Stimulated activated CD4-positive, alpha-beta T cell treated with anti-CD3 and anti-CD28 coated beads, TNF-alpha, amount 100 ng/mL, for 24 hours (primary cell): ENCODE results near the gene PACRG.

Experiments
- DNase-seq, 3 experiments: peaks; one replicate each; pipeline ENCODE4 v3.0.0-alpha.2; 2020; ENCODE audit warnings: low read depth in 3 of 3

The PACRG gene

GRCh38 chr6:163008626-163009025 is 280.9 kb downstream of the PACRG start:
- DNase-seq = no peak

- DNase-seq = no peak
Observed at GRCh38 chr6:163010145-163010544, 282.4 kb downstream of the PACRG start.

DNA sequence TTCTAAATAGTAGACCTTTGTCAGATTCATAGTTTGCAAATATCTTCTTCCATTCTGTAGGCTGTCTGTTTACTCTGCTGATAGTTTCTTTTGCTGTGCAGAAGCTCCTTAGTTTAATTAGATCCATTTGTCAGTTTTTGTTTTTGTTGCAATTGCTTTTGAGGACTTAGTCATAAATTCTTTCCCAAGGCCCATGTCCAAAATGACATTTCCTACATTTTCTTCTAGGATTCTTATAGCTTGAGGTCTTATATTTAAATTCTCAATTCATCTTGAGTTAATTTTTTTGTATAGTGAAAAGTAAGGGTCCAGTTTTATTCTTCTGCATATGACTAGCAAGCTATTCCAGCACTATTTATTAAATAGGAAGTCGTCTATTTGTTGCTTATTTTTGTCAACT is 287.0 kb downstream of the PACRG start:
- no peak for DNase-seq

GRCh38 chr6:163017801-163018200 is 290.0 kb downstream of the PACRG start:
- DNase-seq = no peak

DNA sequence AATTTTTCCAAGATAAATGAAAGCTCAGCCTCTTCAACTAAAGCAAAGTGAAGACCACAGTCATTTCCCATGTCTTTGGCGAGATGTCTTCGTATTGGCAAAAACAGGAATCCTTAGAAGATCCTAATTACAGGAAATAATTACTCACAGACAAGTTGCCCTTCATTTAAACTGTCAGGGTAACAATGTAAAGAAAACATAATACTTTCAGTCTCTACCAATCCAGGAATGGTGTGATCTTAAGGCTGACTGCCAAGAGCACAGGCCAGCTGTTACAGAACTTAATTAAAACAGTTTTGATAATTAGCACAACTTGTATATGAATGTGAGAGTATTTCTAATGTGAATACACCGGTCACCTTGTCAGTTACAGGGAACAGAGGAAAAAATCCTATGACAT is 292.2 kb downstream of the PACRG start:
- DNase-seq = no peak

- no peak for DNase-seq
Observed at GRCh38 chr6:163021054-163021453, 293.3 kb downstream of the PACRG start.

- DNase-seq = no peak
Observed at GRCh38 chr6:163023700-163024099, 295.9 kb downstream of the PACRG start.

GRCh38 chr6:163026893-163027292 is 299.1 kb downstream of the PACRG start:
- no peak for DNase-seq

DNA sequence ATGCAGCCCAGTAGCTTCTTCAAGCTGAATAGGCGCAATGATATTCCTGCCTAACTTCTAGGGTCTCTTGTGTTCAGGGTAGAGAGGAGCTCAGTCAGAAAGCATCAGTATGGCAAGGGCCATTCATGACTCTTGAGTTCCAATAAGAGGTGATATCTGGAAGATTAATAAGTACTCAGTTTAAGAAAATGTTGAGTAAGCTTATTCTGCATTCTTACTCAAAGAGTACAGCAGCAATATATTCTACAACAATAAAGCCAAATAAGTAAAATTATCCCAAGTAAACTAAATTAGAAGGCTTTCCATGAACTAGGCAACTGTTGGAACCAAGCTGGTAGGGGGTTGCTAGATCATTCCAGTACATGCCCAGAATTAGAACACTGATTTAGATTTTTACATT is 303.2 kb downstream of the PACRG start:
- no peak for DNase-seq

DNA sequence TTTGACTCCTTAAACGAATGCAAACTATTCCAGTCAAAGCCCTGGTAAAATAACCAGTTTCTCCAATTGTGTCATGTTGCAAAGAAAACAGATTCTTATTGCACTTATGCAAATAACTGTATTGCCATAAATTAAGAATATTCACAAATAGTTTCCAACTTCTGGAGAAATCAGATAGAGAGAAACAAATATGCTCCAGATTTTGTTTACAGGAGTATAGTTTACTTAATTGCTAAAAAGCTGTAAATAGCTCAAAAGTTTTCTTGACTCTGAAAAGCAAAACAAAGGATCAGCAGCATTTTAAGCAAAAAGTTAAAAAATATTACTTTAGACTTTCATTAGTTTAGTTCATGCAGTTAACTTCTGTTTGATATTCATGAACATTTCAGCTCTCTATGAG is 304.2 kb downstream of the PACRG start:
- DNase-seq = no peak

DNA sequence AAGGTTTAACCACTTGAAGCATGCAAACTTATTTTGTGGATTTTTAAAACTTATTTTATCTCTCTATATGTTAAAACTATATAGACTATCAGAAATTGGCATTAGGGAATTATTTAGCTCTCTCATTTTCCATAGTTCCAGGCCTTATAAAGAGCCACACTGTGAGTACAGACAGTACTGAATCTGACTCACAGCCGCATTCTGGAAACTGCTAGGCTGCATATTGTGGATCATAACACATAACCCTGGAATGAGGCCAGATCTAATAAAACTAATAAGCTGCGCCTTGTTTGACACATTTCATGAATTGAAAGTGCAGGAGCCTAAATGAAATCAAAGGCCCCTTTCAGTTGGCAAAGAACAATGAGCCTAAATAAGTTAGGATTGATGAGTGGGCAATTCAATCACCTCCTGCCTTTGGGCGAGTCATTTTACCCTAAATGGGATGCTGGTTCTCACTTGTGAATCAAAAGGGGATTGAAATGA is 308.4 kb downstream of the PACRG start:
- no peak for DNase-seq

- DNase-seq = no peak
Observed at GRCh38 chr6:163038317-163038716, 310.5 kb downstream of the PACRG start.

DNA sequence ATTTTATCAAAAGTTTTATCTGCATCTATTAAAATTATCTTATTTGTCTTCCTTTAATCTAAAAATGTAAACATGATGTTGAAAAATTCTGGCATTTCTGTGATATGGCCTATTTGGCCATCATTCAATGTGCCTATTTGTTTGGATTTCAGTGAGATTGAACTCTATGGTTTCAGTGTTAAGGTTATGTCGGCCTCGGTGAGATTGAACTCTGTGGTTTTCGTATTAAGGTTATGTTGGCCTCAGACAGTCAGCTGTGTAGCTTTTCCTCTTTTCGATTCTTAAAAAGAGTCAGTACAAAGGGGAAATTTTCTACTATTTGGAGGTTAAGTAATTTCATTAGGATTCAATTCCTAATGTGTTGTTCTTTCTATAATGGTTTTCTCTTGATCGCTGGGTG is 320.6 kb downstream of the PACRG start:
- DNase-seq = no peak

GRCh38 chr6:163053667-163054344 is 326.0 kb downstream of the PACRG start:
- DNase-seq = no peak

- DNase-seq = no peak
Observed at GRCh38 chr6:163054641-163055040, 326.9 kb downstream of the PACRG start.

DNA sequence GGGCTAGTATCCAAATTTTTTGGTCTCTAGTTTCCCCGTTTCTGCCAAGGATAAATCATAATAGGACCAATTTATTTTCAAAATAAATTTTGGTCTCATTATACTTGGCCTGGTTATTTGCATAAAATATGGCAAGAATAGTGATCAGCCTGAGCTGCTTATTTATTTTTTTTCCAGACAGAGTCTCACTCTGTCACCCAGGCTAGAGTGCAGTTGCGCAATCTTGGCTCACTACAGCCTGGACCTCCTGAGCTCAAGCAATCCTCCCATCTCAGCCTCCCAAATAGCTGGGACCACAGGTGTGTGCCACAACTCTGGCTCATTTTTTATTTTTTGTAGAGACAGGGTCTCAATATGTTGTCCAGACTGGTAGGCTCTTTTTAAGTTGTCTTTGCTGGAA is 329.5 kb downstream of the PACRG start:
- DNase-seq = no peak

DNA sequence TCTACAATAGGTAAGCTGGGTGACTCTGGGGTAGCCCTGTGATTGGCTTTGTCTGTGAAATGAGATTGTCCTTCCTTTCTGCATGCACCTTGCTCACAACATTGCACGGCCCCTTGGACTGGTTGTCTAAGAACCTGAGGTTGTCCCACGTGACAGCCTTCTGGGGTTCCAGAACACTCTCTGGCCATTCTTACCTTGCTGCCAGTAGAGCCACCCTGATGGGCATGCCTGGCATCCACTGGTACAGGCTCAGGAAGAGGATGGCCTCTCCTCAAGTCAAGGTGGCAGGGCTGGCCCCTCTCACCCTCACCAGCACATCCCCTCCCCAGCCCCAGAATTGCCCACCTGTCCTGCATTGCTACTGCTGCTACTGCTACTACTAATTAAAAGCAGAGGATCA is 335.0 kb downstream of the PACRG start:
- DNase-seq = no peak

- DNase-seq = no peak
Observed at GRCh38 chr6:163063561-163063960, 335.8 kb downstream of the PACRG start.

DNA sequence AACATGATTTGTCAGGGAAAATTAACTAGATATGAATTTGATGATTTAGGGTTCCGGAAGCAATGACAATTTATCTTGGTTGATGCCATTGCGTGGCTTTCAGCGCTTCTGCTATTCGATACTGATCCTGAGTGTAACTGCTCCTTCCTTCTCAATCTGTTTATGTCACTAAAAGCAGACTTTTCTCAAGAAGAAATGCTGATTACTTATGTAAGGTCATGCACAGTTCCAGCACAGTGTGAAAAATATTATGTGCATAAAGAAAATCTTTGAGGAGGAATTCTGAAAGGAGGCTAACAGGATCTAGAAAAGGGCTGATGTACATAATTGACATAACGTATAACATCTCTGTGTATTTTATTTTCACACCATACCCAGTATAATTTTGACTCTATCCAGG is 336.6 kb downstream of the PACRG start:
- DNase-seq = no peak

- DNase-seq = no peak
Observed at GRCh38 chr6:163066200-163066599, 338.4 kb downstream of the PACRG start.

GRCh38 chr6:163077134-163077533 is 349.4 kb downstream of the PACRG start:
- no peak for DNase-seq

DNA sequence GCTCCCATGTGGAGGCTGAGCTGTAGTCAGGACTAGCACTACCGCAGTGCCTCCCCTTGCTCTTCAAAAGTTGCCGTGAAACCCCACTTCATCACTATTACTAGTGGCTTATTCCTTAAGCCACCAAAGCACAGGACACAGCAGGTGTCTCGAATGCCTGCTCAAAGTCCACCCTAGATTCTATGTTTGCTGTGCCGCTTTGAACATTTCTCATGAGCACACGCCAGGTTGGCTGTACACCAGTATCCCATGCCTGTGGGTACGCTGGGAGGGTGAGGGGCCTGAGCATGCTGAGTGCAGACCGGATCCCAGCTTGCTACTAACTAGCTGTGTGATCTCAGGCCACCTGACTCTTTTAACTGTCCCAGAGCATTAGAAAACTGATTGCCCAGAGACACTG is 350.9 kb downstream of the PACRG start:
- DNase-seq = no peak

DNA sequence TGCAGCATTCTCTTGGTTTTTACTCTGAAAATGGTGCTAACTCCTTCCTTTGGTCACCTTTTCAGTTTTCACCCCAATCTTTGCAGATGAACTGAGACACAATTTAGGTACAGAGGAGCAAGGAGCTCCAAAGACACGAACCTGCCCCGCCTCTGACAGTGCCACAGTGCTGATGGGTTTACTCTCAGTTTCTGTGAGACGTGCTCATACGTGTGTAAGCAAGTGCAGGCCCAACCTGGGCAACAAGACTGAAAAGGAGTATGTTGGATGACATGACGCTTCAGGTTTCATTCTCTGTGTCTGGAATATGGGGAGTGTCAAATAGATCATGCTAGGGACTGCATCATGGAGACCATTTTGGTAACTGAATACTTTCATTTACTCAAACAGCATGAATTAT is 352.5 kb downstream of the PACRG start:
- no peak for DNase-seq

- no peak for DNase-seq
Observed at GRCh38 chr6:163083141-163083540, 355.4 kb downstream of the PACRG start.
